ENCODE data around the gene AP1G1.

DNA sequence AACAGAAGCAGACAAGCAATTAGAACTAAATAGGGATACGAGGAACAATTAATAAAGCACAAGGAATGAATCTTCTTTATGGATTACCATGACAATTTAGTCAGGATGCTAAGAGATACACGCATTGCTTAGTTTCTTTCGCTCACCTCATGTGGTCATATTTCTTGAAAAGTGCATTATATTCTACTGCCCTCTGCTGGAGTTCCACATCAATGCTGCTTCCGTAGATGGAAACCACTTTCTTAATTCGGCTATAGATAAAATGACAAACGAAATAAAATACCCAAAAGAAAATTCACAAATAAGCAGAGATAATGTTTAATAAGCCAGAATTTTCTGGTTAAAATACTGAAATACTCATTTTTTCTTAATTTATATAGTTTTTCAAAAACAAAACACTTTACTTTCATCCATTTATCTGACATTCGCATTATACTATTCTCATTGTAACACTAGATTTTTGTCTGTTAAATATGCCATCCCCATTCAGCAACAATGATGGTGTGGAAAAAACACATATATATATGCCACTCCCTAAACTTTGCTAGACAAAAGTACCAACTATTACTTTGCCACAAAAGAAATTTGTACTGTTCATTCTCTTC is 62.1 kb downstream of the AP1G1 start:
- TF ChIP-seq POLR2A (IDR thresholded peaks at IDR 0.05), result no peak
- TF ChIP-seq, protein P1, sequence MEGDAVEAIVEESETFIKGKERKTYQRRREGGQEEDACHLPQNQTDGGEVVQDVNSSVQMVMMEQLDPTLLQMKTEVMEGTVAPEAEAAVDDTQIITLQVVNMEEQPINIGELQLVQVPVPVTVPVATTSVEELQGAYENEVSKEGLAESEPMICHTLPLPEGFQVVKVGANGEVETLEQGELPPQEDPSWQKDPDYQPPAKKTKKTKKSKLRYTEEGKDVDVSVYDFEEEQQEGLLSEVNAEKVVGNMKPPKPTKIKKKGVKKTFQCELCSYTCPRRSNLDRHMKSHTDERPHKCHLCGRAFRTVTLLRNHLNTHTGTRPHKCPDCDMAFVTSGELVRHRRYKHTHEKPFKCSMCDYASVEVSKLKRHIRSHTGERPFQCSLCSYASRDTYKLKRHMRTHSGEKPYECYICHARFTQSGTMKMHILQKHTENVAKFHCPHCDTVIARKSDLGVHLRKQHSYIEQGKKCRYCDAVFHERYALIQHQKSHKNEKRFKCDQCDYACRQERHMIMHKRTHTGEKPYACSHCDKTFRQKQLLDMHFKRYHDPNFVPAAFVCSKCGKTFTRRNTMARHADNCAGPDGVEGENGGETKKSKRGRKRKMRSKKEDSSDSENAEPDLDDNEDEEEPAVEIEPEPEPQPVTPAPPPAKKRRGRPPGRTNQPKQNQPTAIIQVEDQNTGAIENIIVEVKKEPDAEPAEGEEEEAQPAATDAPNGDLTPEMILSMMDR (IDR thresholded peaks at IDR 0.05), result peak in 1 of 2 donors; percentile 59
- no peak for TF ChIP-seq POLR2AphosphoS5 (IDR thresholded peaks at IDR 0.05)
- no peak for TF ChIP-seq EP300 (IDR thresholded peaks at IDR 0.05)

All from suprapubic skin (tissue), 4 donors.